ENCODE data around the gene CDRT15. TPM values are rescaled to one million over a fixed set of nuclear protein-coding genes. Genes with fewer than 3 reads are reported as not detected.
"Not testable (repeated sequence)": the region's sequence is repeated elsewhere in the genome, so short reads cannot be mapped to it uniquely, and the experiment has no call there.

CDRT15 gene
- total RNA-seq, 1 donor from 2014 or later, result not detected

DNA sequence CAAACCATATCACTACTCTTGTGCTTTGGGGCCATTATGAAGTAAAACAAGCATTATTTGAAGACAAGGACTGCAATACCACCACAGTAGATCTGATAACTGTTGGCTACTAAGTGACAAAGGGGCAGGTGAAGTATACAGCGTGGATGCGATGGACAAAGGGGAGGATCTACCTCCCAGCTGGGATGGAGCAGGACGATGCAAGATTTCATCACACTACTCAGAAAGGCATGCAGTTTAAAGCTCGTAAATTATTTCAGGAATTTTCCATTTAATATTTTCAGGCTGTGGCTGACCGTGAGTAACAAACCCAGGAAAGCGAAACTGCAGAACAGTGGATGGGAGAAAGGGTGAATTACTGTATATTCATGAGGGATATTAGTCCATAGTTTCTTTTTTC, 5.5 kb downstream of the CDRT15 start:
- not testable (repeated sequence) for H3K27ac Mint-ChIP-seq (ENCODE audit: unreplicated experiment); H3K9me3 Mint-ChIP-seq (ENCODE audit: unreplicated experiment); H3K4me3 Mint-ChIP-seq (ENCODE audit: unreplicated experiment); H3K4me1 Mint-ChIP-seq (ENCODE audit: unreplicated experiment); H3K27me3 Mint-ChIP-seq (ENCODE audit: unreplicated experiment); H3K36me3 Mint-ChIP-seq (ENCODE audit: low read depth, unreplicated experiment); DNase-seq (ENCODE audit: low spot score)

DNA sequence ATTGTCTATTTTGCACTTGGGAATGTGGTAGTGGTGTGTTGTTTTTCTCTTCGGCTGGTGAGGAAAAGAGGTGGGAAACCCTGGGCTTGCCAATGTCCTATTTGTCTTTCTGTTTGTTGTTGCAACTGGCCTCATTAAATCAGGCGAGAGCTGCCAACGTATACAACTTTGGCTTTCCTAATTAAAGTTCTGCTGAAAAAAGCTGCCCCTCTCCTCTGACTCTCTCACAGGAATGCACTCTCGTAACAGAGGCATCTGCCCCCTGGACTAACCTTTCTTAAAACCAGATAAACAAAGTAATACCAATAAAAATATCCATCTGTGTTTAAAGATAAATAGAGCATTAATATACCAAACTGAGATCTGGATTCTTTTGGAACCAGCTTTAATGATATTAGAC, 7.8 kb downstream of the CDRT15 start:
- Mint-ChIP-seq H3K9me3 (ENCODE audit: unreplicated experiment) (no peaks in the 10 kb centered on the region), H3K4me1 (ENCODE audit: unreplicated experiment) (no peaks in the 10 kb centered on the region), H3K4me3 (ENCODE audit: unreplicated experiment) (no peak overlapping the region), H3K27ac (ENCODE audit: unreplicated experiment) (no peak overlapping the region), H3K27me3 (ENCODE audit: unreplicated experiment) (peaks cover 1% of the 10 kb centered on the region), H3K36me3 (ENCODE audit: low read depth, unreplicated experiment) (peaks cover 3% of the 10 kb centered on the region)
- TF ChIP-seq, protein P1, sequence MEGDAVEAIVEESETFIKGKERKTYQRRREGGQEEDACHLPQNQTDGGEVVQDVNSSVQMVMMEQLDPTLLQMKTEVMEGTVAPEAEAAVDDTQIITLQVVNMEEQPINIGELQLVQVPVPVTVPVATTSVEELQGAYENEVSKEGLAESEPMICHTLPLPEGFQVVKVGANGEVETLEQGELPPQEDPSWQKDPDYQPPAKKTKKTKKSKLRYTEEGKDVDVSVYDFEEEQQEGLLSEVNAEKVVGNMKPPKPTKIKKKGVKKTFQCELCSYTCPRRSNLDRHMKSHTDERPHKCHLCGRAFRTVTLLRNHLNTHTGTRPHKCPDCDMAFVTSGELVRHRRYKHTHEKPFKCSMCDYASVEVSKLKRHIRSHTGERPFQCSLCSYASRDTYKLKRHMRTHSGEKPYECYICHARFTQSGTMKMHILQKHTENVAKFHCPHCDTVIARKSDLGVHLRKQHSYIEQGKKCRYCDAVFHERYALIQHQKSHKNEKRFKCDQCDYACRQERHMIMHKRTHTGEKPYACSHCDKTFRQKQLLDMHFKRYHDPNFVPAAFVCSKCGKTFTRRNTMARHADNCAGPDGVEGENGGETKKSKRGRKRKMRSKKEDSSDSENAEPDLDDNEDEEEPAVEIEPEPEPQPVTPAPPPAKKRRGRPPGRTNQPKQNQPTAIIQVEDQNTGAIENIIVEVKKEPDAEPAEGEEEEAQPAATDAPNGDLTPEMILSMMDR (IDR thresholded peaks at IDR 0.05; ENCODE audit: unreplicated experiment), result no peak
- no peak for DNase-seq (ENCODE audit: low spot score)

DNA sequence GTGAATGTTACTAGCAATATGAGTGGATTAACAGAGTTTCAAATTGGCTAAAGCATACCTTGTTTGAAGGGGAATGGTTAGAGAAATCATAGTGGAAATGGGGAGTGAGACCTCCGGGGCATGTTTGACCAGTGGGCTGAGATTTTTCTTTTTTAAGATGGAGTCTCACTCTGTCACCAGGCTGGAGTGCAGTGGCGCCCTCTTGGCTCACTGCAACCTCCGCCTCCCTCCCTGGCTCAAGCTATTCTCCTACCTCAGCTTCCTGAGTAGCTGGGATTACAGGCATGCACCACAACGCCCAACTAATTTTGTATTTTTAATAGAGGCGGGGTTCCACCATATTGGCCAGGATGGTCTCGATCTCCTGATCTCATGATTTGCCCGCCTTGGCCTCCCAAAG, 9.6 kb downstream of the CDRT15 start:
- no peak overlapping the region for H3K27ac Mint-ChIP-seq (ENCODE audit: unreplicated experiment)
- no peak for DNase-seq (ENCODE audit: low spot score)
- no peaks in the 10 kb centered on the region for H3K9me3 Mint-ChIP-seq (ENCODE audit: unreplicated experiment)
- H3K36me3 Mint-ChIP-seq (ENCODE audit: low read depth, unreplicated experiment), result peaks cover 3% of the 10 kb centered on the region
- H3K4me1 Mint-ChIP-seq (ENCODE audit: unreplicated experiment), result no peaks in the 10 kb centered on the region
- TF ChIP-seq, protein P1 (IDR thresholded peaks at IDR 0.05; ENCODE audit: unreplicated experiment), result no peak
- H3K4me3 Mint-ChIP-seq (ENCODE audit: unreplicated experiment), result no peak overlapping the region
- peaks cover 1% of the 10 kb centered on the region for H3K27me3 Mint-ChIP-seq (ENCODE audit: unreplicated experiment)

DNA sequence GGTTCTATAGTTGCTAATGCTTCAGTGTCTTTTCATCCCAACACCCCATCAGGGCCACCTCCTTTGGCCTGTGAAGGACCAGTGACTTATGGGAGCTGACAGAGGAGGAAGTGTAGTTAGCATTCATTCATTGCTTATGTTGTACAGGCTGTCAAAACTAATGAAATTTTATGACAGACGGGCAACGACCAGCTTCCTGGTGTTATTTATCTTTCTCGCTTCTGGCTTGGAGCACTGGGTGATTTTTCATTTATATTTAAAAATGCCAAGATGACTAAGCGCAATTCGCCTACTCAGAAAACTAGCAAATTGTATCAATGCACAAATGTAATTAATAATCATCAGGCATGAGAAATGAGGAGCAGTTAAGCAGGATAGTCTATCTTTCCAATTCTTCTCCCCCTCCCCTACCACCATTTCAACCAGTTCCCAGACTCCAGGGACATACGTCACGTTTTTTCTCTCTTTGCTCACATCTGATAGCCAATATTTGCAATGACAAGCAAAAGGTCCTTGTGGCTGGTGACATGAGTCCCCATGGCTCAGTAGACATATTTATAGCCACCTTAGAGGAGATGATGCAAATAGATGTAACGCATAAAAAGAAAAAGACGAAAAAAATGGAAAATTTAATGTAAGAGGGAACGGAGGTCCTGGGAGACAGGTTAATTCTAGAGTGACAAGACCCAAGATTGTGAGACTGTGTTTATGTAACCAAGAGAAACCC, 11.2 kb downstream of the CDRT15 start:
- no peaks in the 10 kb centered on the region for H3K27me3 Mint-ChIP-seq (ENCODE audit: unreplicated experiment)
- H3K27ac Mint-ChIP-seq (ENCODE audit: unreplicated experiment), result no peak overlapping the region
- TF ChIP-seq, protein P1 (IDR thresholded peaks at IDR 0.05; ENCODE audit: unreplicated experiment), result no peak

DNA sequence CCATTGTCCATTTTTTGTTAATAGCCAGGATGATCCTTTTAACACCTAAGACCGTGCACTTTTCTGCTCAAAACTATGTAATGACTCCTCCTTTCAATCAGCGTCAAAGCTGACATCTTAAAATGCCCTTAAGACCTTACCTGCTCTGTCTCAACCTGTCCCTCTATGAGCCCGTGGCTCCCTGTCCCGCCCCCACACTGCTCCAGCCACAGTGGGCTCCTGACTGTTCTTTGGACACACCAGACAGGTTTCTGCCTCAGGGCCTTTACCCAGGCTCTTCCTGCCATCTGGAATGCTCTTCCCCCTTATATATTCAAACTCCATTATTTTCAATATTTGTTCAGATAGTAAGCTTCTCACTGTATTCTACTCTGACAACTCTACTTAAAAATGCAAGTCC, 14.1 kb downstream of the CDRT15 start:
- no peaks in the 10 kb centered on the region for H3K27me3 Mint-ChIP-seq (ENCODE audit: unreplicated experiment)
- H3K27ac Mint-ChIP-seq (ENCODE audit: unreplicated experiment), result no peak overlapping the region

More for the DNA sequence above, 11.2 kb downstream of the CDRT15 start:
- no peaks in the 10 kb centered on the region for H3K36me3 Mint-ChIP-seq (ENCODE audit: low read depth, unreplicated experiment)
- H3K4me1 Mint-ChIP-seq (ENCODE audit: unreplicated experiment), result no peaks in the 10 kb centered on the region
- no peak for DNase-seq (ENCODE audit: low spot score)
- no peak overlapping the region for H3K4me3 Mint-ChIP-seq (ENCODE audit: unreplicated experiment)
- no peaks in the 10 kb centered on the region for H3K9me3 Mint-ChIP-seq (ENCODE audit: unreplicated experiment)

More for the DNA sequence above, 14.1 kb downstream of the CDRT15 start:
- Mint-ChIP-seq H3K4me1 (ENCODE audit: unreplicated experiment) (no peaks in the 10 kb centered on the region), H3K36me3 (ENCODE audit: low read depth, unreplicated experiment) (no peaks in the 10 kb centered on the region), H3K4me3 (ENCODE audit: unreplicated experiment) (no peak overlapping the region), H3K9me3 (ENCODE audit: unreplicated experiment) (no peaks in the 10 kb centered on the region)
- TF ChIP-seq, protein P1 (IDR thresholded peaks at IDR 0.05; ENCODE audit: unreplicated experiment), result no peak
- DNase-seq (ENCODE audit: low spot score), result no peak

All from endothelial cell (in vitro differentiated cells).